Stimulated activated CD4-positive, alpha-beta T cell treated with anti-CD3 and anti-CD28 coated beads, Interleukin-15, amount 100 ng/mL, for 48 hours (primary cell): ENCODE results near the gene THSD4.
"Not testable (repeated sequence)": the region's sequence is repeated elsewhere in the genome, so short reads cannot be mapped to it uniquely, and the experiment has no call there.

Experiments
- DNase-seq, 2 donors: peaks; one replicate each; pipeline ENCODE4 v3.0.0-alpha.2; 2020; ENCODE audit warnings: low read depth in 2 of 2

The THSD4 gene

DNA sequence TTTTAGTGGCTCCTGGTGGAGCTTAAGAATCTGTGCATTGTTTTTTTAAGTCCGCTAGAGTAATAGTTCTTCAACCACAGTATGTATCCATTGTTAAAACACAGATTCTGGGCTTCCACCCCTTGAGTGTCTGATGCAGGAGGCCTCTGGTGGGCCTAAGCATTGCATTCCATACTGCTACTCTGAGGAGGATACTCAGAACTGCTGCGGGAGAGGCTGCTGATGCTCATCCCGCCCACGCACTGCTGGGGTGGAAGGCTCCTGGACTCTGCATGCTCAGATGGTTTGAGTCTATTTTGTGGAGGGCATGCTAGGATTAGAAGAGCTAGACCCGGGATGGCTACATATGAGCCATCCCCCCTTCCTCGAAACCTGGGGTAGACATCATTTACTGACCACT is 74.4 kb downstream of the THSD4 start:
- DNase-seq: no peak

- DNase-seq: no peak
Measured at GRCh38 chr15:71191296-71191695, 76.0 kb downstream of the THSD4 start.

DNA sequence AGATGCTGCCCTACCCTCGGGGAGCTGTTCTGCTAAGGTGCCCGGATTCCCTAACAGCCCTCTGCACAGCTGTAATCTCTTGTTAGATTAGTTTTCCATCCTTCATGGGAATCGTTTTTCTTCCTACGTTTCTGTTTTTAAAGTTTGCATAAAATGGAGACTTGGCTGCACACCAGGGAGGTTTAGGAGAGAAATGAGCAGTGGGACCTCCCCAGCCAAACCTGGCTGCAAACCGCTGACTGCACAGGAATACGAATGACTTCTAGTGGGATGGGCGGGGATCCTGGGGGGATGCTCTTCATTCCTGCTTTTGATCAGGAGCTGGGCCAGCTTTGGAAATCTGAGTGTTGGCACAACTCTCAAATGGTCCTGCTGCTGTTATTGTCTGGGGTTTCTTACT is 77.5 kb downstream of the THSD4 start:
- no peak for DNase-seq

DNA sequence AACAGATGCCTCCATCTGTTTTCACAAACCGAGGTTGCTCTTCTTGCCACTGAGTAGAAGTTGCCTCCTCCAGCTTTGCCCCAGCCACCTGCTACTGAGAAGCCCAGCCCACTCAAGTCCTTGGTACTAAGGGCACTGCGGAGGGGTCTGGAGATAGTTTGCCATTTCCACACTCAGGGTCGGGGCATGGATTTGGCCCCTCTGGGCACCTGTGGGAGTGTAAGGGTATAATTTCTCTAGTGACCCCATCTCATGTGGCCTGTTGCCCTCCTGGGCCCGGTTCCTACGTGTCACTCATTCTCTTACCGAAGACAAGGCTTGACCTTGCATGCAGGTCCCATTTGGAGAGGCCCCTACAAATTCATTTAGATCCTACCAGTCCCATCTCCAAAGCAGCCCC is 79.0 kb downstream of the THSD4 start:
- DNase-seq: no peak

- DNase-seq: no peak
Measured at GRCh38 chr15:71195242-71195641, 80.0 kb downstream of the THSD4 start.

GRCh38 chr15:71197620-71198019 is 82.3 kb downstream of the THSD4 start:
- no peak for DNase-seq

DNA sequence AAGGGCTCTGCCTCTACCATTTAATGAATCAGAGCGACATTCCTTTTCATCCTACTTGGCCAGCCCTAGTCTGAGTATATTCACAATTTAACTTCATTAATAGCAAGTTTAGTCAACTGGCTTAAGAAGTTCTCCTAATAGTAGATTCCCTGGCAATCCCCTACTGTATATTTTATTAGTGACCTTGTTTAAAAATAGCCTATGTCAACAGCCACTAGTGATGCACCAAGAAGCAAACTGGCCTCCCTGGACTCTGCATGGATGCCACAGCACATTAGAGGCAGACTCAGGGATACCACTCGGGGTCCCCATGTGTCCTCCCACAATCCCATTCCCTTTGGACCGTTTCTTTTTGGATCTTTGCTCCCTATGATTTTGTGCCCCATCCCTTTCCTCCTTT is 83.6 kb downstream of the THSD4 start:
- no peak for DNase-seq

DNA sequence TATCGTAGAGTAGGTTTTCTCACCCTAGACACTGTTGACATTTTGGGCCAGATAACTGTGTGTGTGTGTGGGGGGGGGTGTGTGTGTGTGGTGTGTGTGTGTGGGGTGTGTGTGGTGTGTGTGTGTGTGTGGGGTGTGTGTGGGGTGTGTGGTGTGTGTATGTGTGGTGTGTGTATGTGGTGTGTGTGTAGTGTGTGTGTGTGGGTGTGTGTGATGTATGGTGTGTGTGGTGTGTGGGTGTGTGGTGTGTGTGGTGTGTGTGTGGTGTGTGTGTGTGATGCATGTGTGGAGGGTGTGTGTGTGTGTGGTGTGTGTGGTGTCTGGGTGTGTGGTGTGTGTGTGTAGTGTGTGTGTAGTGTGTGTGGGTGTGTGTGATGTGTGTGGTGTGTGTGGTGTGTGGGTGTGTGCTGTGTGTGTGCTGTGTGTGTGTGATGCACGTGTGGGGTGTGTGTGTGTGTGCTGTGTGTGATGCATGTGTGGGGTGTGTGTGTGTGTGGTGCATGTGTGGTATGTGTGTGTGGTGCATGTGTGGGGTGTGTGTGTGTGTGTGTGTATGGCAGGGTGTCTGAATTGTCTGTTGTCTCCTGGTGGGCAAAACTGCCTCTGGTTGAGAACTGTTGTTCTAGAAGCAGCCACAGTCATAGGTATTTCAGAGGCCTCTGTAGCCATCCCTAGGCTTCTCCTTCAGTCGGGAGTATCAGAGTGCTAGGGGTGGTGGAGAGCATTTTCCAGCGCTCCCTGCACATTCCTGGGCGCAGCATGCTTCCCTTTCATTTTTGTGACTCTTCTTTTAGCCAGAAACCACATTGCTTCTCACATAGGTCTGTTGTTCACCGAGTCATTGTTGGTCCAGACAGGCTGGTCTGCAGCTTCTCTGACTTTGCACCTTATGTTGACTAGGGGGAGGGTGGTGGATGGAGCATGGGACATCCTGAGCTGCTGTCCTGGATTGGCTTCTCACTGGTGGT is 84.4 kb downstream of the THSD4 start:
- DNase-seq: no peak

GRCh38 chr15:71201477-71201876 is 86.2 kb downstream of the THSD4 start:
- DNase-seq: no peak

DNA sequence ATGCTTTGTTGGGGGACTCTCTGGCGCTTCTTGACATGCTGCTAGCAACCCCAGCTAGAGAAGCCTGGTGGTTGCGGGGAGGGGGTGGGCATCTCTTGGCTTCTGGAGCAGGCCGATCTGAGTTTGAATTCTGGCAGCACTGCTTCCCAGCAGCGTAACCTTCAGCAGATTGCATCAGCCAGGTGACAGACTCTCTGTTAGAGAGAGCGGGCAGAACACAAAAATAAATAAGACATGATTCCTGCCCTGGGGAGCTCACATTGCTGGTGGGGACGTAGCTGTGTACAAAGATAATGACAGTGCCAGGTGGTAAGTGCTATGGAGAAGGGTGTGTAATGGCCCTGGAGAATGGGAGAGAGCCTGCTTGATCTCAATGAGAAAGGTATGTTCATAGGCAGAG is 87.4 kb downstream of the THSD4 start:
- no peak for DNase-seq

DNA sequence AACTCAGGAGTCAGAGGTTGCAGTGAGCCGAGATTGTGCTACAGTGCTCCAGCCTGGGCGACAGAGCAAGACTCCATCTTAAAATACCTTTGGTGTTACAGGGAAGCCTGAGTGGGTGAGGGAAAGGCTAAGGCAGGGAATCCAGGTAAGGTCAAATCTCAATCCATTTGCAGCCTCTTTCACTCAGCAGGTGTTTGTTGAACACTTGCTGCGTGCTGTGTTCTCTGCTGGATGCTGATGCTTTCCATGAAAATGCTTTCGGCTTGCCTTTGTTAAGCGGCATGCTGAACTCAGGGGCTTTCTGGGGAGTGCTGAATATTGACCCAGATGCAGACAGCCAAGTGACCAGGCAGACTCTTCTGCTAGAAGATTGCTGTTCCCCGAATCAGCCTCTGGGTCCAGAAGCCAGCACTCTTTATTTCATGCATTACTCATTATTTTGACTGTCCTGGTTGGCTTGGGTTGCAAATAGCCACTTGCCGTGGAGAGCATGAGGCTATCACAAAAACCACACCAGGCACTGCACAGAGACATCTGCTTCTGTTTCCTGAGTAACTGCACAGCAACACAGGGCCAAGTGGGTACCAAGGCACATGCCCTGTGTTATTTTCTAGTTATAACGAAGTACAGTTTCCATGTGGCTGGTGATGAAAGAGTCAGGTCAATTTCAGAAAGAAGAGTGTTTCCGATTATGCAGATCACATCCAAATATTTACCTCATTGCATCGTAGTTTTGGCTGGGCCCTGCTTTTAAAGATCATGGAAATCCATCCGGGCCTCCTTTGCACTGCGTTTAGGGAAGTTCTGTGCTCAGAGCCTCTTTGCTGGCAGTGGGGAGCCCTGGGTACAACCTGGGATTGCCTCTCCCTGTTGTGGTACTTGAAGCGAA is 88.6 kb downstream of the THSD4 start:
- no peak for DNase-seq

- no peak for DNase-seq
Measured at GRCh38 chr15:71207141-71207540, 91.9 kb downstream of the THSD4 start.

DNA sequence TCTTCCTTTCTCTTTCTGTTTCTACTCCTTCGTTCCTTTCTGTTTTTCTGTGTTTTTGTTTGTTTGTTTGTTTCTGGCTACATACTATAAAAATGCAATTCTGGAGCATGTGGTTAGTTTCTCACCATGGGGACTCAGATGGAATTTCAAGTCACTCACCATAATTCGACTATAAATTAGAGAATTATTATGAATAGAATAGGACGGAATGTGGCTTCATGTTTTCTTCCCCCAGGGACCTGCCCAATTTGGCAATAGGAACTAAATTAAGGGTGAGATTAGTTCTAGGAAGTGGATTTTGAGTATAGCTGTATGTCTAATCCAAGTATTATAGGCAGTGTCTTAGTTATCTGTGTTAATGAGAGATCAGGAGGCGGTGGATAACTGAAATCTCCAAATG is 96.9 kb downstream of the THSD4 start:
- no peak for DNase-seq

DNA sequence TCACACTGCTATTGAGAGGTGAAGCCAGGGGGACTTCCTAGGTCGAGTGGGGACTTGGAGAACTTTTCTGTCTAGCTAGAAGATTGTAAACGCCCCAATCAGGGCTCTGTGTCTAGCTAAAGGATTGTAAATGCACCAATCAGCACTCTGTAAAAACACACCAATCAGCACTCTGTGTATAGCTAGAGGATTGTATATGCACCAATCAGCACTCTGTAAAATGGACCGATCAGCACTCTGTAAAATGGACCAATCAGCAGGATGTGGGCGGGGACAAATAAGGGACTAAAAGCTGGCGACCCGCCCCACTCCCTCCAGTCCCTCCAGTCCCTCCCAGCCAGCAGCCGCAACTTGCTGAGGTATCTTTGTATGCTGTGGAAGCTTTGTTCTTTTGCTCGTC is 98.7 kb downstream of the THSD4 start:
- DNase-seq: not testable (repeated sequence)

GRCh38 chr15:71215126-71215894 is 100.0 kb downstream of the THSD4 start:
- DNase-seq: no peak

GRCh38 chr15:71218272-71218805 is 103.1 kb downstream of the THSD4 start:
- DNase-seq: no peak

DNA sequence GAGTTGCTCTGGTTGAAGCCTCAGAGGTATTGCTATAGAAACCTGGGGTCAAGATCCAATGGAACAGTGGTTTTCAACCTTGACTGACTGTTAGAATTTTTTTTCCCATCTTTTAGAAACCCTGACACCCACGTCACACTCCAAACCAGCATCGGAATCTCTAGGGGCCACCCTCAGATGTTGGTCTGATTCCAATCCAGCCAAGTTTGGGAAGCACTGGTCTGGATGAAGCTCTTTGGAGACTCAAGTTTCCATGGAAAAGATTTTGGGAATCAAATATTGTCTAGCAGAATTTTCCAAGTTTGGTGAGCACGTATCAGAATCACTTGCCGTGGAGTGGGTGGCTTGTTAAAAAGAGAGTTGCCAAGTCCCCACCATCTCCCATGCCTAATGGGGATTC is 103.8 kb downstream of the THSD4 start:
- DNase-seq: no peak

DNA sequence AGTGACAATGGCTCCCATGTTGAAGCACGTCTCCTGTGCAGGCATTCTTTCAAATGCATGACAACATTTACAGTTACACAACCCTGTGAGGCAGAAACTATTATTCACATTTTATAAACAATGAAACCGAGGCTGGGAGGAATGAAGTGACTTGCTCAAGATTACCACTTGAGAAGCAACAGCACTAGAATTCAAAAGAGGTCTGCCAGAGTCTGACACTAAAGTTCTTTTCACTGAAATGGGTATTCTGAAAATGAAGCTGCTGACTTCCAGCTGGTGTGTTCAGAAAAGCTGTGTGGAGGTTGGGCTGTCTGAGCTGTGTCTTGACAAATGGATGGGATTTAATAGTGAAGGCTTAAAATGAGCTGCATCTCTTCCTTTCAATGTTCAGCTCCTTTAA is 104.4 kb downstream of the THSD4 start:
- no peak for DNase-seq

- DNase-seq: no peak
Measured at GRCh38 chr15:71220828-71221227, 105.6 kb downstream of the THSD4 start.

- DNase-seq: no peak
Measured at GRCh38 chr15:71221417-71221816, 106.1 kb downstream of the THSD4 start.

DNA sequence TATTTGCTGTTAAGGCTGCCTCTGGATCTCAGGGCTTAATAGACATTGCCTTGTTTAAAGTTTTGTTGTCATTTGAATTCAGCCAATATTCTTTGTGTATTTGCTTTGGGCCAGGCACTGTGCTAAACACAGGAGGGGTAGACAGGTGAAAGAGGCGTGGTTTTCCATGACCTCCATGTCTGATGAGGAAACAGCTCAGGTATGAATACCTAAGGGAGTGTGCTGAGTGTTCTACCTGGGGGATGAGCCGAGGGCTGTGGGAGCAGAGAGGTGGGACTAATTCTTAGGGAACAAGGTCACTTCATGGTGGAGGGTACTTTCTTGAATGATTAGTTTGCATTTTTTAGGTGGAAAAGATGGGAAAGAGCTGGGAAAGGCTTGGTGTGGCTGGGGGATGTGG is 108.2 kb downstream of the THSD4 start:
- DNase-seq: no peak

GRCh38 chr15:71224024-71224423 is 108.8 kb downstream of the THSD4 start:
- DNase-seq: no peak
